ENCODE measurements around the gene PLEKHD1.

Gene PLEKHD1

GRCh38 chr14:69571449-69572029, 87.0 kb downstream of the PLEKHD1 start:
- ChIA-PET CTCF (interaction anchor here (0.7 to 2.9 kb wide), 5 partner anchors 11 to 332 kb away, joined by 3 to 9 read pairs (median 4); no protein-coding TSS in a partner anchor), POLR2A (no interaction called here)
- no peak for TF ChIP-seq CTCF (IDR thresholded peaks at IDR 0.05; ENCODE audit: control extremely low read depth, extremely low read depth, low read depth, missing control alignments)
- no peak for DNase-seq (ENCODE audit: extremely low spot score)

- ChIA-PET CTCF (interaction anchor here (0.7 to 4.7 kb wide), 6 partner anchors 9 to 333 kb away, joined by 3 to 41 read pairs (median 4); no protein-coding TSS in a partner anchor), POLR2A (interaction anchor here (0.6 kb wide), 1 partner anchor 13 kb away, joined by 3 read pairs; no protein-coding TSS in a partner anchor)
- DNase-seq (ENCODE audit: extremely low spot score): no peak
- TF ChIP-seq CTCF (IDR thresholded peaks at IDR 0.05; ENCODE audit: control extremely low read depth, extremely low read depth, low read depth, missing control alignments): no peak
These were observed 87.7 kb downstream of the PLEKHD1 start for GRCh38 chr14:69572030-69572840.

- ChIA-PET POLR2A (interaction anchor here (0.6 kb wide), 1 partner anchor 13 kb away, joined by 3 read pairs; no protein-coding TSS in a partner anchor), CTCF (interaction anchor here (1.0 to 4.7 kb wide), 4 partner anchors 8 to 331 kb away, joined by 3 to 41 read pairs (median 7); no protein-coding TSS in a partner anchor)
- no peak for DNase-seq (ENCODE audit: extremely low spot score)
- TF ChIP-seq CTCF (IDR thresholded peaks at IDR 0.05; ENCODE audit: control extremely low read depth, extremely low read depth, low read depth, missing control alignments): no peak
These were observed 88.3 kb downstream of the PLEKHD1 start for GRCh38 chr14:69572841-69573135.

- ChIA-PET POLR2A (no interaction called here), CTCF (interaction anchor here (1.0 to 4.7 kb wide), 10 partner anchors 8 to 331 kb away, joined by 3 to 41 read pairs (median 5); no protein-coding TSS in a partner anchor)
- no peak for TF ChIP-seq CTCF (IDR thresholded peaks at IDR 0.05; ENCODE audit: control extremely low read depth, extremely low read depth, low read depth, missing control alignments)
- no peak for DNase-seq (ENCODE audit: extremely low spot score)
These were observed 88.8 kb downstream of the PLEKHD1 start for GRCh38 chr14:69573205-69573830.

- TF ChIP-seq CTCF (IDR thresholded peaks at IDR 0.05; ENCODE audit: control extremely low read depth, extremely low read depth, low read depth, missing control alignments): no peak
- CTCF ChIA-PET: interaction anchor here (0.7 to 4.7 kb wide), 11 partner anchors 11 to 339 kb away, joined by 3 to 41 read pairs (median 5); no protein-coding TSS in a partner anchor
- DNase-seq (ENCODE audit: extremely low spot score): no peak
- POLR2A ChIA-PET: no interaction called here
These were observed 89.3 kb downstream of the PLEKHD1 start for GRCh38 chr14:69573831-69574262.

- peak; percentile 83 for DNase-seq (ENCODE audit: extremely low spot score)
- ChIA-PET CTCF (interaction anchor here (0.7 to 4.7 kb wide), 13 partner anchors 10 to 339 kb away, joined by 3 to 41 read pairs (median 5); no protein-coding TSS in a partner anchor), POLR2A (no interaction called here)
- peak; percentile 90 for TF ChIP-seq CTCF (IDR thresholded peaks at IDR 0.05; ENCODE audit: control extremely low read depth, extremely low read depth, low read depth, missing control alignments)
These were observed 89.9 kb downstream of the PLEKHD1 start, which contains the start of gene CCDC177 for GRCh38 chr14:69574263-69574953. Gene CCDC177, minus strand, starts transcription at chr14:69574871. Its CDS starts 1,249 bp downstream, at chr14:69573622.

Data from GM10248 (cell line).